ENCODE data around the gene EXOSC1.

Gene EXOSC1

DNA sequence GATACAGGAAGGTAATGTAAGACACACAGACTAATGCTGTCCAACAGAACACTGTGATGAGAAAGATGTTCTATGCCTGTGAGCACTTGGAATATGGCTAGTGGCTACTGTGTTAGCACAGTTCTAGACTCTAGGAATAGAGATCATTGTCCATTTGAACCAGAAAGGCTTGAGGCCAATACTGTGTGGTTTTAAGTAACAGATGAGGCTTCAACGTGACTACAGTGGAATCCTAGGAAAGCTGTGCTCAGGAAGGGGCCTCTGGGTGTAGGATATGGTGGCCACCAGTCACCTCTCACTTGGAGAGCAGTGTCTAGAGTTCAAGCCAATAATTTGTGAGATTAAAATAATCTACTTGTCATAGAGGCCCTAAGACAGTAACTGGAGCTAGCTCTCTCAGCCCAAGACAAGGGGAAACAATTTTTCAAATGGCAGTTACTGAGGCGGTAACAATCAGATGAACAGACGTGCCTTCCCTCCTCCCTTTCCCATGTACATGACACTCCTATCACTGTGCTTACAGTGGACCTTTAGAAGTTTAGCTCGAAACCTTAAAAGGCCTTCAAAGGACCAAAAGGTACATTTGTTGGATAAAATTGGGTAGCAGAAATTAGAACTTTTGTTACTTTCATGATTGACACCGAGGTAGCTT lies 10.4 kb upstream of the EXOSC1 start:
- Histone ChIP-seq H3K4ac (ENCODE audit: low read depth, low read length) (no peak overlapping the region), H3K18ac (ENCODE audit: low read length) (no peak overlapping the region), H2BK120ac (ENCODE audit: low read depth, low read length) (no peak overlapping the region), H4K5ac (ENCODE audit: low read length) (no peak overlapping the region), H3K4me2 (ENCODE audit: low read length) (no peak overlapping the region), H3K9ac (ENCODE audit: low read length) (no peak overlapping the region), H3K4me1 (ENCODE audit: control insufficient read depth, low read depth, low read length) (no peaks in the 10 kb centered on the region), H2AK5ac (ENCODE audit: low read length) (no peak overlapping the region), H2BK5ac (ENCODE audit: low read length) (no peak overlapping the region), H3K79me2 (ENCODE audit: control insufficient read depth, insufficient read depth, low read length) (no peaks in the 10 kb centered on the region), H3K79me1 (ENCODE audit: low read length) (peaks cover 6% of the 10 kb centered on the region), H3K27ac (ENCODE audit: low read depth, low read length) (no peak overlapping the region), H4K8ac (ENCODE audit: low read depth, low read length) (no peak overlapping the region), H3K56ac (ENCODE audit: low read length) (no peak overlapping the region), H3K23ac (ENCODE audit: low read length) (no peak overlapping the region), H2BK15ac (replicated peaks; ENCODE audit: low read depth) (no peak overlapping the region), H3K4me3 (ENCODE audit: low read length) (no peak overlapping the region), H3K27me3 (ENCODE audit: insufficient read depth, low read length, poor library complexity) (no peaks in the 10 kb centered on the region), H3K36me3 (ENCODE audit: control insufficient read depth, insufficient read depth, low read length) (peaks cover 19% of the 10 kb centered on the region)
- no peak for DNase-seq
- WGBS (ENCODE audit: extremely low coverage, insufficient coverage, low lambda C conversion rate) = no CpG with 5 or more reads among the region's 5 CpGs

DNA sequence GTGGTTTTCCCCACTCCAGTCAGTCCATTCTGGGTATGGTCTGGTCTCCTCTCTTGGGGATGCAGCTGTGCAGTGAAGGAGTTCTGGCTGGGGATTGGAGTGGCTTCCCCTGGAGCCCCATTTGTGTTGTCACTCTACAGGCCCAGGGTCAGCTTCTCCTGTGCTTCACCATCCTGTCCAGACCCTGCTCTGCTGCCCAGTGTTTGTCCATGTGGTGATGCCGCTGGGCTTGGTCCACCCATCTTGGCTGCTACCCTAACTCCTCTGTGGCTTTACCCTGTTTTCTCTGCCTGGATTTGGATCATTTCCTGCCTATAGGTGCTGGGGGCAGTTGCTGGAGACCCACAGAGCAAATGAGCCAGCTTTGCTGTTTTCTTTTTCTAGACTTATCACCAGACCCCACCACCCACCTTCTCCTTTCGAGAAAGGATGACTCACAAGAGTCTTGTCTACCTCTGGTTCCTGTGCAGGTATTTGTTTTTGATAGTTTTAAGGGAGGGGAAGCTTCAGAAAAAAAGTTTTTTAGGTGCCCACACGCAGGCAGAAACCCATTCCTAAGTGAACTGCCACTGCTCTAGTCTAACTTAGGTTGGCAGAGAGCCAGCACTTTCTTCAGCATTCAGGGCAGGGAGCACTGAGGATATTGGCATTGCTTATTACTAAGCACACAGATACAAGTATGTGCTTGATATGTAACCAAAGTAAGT lies 8.7 kb upstream of the EXOSC1 start:
- Histone ChIP-seq H3K36me3 (ENCODE audit: control insufficient read depth, insufficient read depth, low read length) (peaks cover 15% of the 10 kb centered on the region), H2AK5ac (ENCODE audit: low read length) (no peak overlapping the region)
- no CpG with 5 or more reads among the region's 3 CpGs for WGBS (ENCODE audit: extremely low coverage, insufficient coverage, low lambda C conversion rate)

DNA sequence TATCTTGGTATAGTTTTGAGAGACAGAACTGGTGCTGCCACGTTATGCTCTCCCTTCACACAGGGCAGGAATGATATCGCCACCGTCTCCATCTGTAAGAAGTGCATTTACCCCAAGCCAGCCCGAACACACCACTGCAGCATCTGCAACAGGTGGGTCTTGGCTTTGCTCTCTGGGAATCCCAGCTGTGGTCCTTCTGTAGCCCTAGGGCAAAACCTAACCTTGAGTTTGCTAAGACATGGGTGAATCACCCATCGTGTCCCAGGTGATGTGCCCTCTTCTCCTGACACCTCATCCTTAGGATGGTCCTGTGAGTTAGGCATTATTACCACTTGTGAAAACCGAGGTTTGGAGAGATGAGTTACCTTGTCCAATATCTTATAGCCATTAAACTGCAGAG lies 6.5 kb upstream of the EXOSC1 start:
- Histone ChIP-seq H3K79me2 (ENCODE audit: control insufficient read depth, insufficient read depth, low read length) (peaks cover 8% of the 10 kb centered on the region), H4K8ac (ENCODE audit: low read depth, low read length) (no peak overlapping the region), H2BK5ac (ENCODE audit: low read length) (no peak overlapping the region), H3K27ac (ENCODE audit: low read depth, low read length) (no peak overlapping the region), H3K4me2 (ENCODE audit: low read length) (no peak overlapping the region), H3K56ac (ENCODE audit: low read length) (no peak overlapping the region), H3K23ac (ENCODE audit: low read length) (no peak overlapping the region), H2BK120ac (ENCODE audit: low read depth, low read length) (no peak overlapping the region), H3K4me1 (ENCODE audit: control insufficient read depth, low read depth, low read length) (no peaks in the 10 kb centered on the region), H2AK5ac (ENCODE audit: low read length) (no peak overlapping the region), H2BK15ac (replicated peaks; ENCODE audit: low read depth) (no peak overlapping the region), H3K79me1 (ENCODE audit: low read length) (peaks cover 17% of the 10 kb centered on the region), H3K36me3 (ENCODE audit: control insufficient read depth, insufficient read depth, low read length) (peaks cover 3% of the 10 kb centered on the region), H3K27me3 (ENCODE audit: insufficient read depth, low read length, poor library complexity) (no peaks in the 10 kb centered on the region), H3K9ac (ENCODE audit: low read length) (no peak overlapping the region), H4K5ac (ENCODE audit: low read length) (no peak overlapping the region), H3K4me3 (ENCODE audit: low read length) (no peak overlapping the region), H3K18ac (ENCODE audit: low read length) (no peak overlapping the region), H3K4ac (ENCODE audit: low read depth, low read length) (no peak overlapping the region)
- DNase-seq = no peak
- no CpG with 5 or more reads among the region's 6 CpGs for WGBS (ENCODE audit: extremely low coverage, insufficient coverage, low lambda C conversion rate)

More for the DNA sequence above, 8.7 kb upstream of the EXOSC1 start:
- Histone ChIP-seq H3K9ac (ENCODE audit: low read length) (no peak overlapping the region), H3K27ac (ENCODE audit: low read depth, low read length) (no peak overlapping the region), H3K79me2 (ENCODE audit: control insufficient read depth, insufficient read depth, low read length) (peaks cover 7% of the 10 kb centered on the region), H3K23ac (ENCODE audit: low read length) (no peak overlapping the region), H3K79me1 (ENCODE audit: low read length) (peaks cover 14% of the 10 kb centered on the region), H3K4ac (ENCODE audit: low read depth, low read length) (no peak overlapping the region), H2BK120ac (ENCODE audit: low read depth, low read length) (no peak overlapping the region), H2BK15ac (replicated peaks; ENCODE audit: low read depth) (no peak overlapping the region), H2BK5ac (ENCODE audit: low read length) (no peak overlapping the region), H3K18ac (ENCODE audit: low read length) (no peak overlapping the region), H4K5ac (ENCODE audit: low read length) (no peak overlapping the region), H3K4me3 (ENCODE audit: low read length) (no peak overlapping the region), H3K4me1 (ENCODE audit: control insufficient read depth, low read depth, low read length) (no peaks in the 10 kb centered on the region), H3K56ac (ENCODE audit: low read length) (no peak overlapping the region), H3K4me2 (ENCODE audit: low read length) (no peak overlapping the region), H3K27me3 (ENCODE audit: insufficient read depth, low read length, poor library complexity) (no peaks in the 10 kb centered on the region), H4K8ac (ENCODE audit: low read depth, low read length) (no peak overlapping the region)
- DNase-seq = no peak

DNA sequence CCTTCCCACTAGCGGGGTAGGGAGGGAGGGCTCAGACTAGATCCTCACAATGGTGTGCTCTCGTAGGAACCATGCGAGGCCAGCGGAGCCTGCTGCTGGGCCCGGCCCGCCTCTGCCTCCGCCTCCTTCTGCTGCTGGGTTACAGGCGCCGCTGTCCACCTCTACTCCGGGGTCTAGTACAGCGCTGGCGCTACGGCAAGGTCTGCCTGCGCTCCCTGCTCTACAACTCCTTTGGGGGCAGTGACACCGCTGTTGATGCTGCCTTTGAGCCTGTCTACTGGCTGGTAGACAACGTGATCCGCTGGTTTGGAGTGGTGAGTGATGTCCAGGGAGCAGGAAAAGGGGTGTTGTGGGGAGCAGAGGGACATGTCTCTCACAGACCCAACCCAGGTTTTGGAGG lies 5.8 kb upstream of the EXOSC1 start:
- H3K4me2 ChIP-seq (ENCODE audit: low read length) = no peak overlapping the region
- H2BK5ac ChIP-seq (ENCODE audit: low read length) = no peak overlapping the region
- no peak overlapping the region for H2BK120ac ChIP-seq (ENCODE audit: low read depth, low read length)
- no peak overlapping the region for H3K9ac ChIP-seq (ENCODE audit: low read length)
- no peak overlapping the region for H3K18ac ChIP-seq (ENCODE audit: low read length)
- no peak overlapping the region for H2AK5ac ChIP-seq (ENCODE audit: low read length)
- no peaks in the 10 kb centered on the region for H3K4me1 ChIP-seq (ENCODE audit: control insufficient read depth, low read depth, low read length)
- H3K4ac ChIP-seq (ENCODE audit: low read depth, low read length) = no peak overlapping the region
- WGBS (ENCODE audit: extremely low coverage, insufficient coverage, low lambda C conversion rate) = no CpG with 5 or more reads among the region's 17 CpGs
- peaks cover 20% of the 10 kb centered on the region for H3K79me1 ChIP-seq (ENCODE audit: low read length)
- DNase-seq = no peak
- H2BK15ac ChIP-seq (replicated peaks; ENCODE audit: low read depth) = no peak overlapping the region
- H3K79me2 ChIP-seq (ENCODE audit: control insufficient read depth, insufficient read depth, low read length) = peaks cover 14% of the 10 kb centered on the region
- H3K4me3 ChIP-seq (ENCODE audit: low read length) = no peak overlapping the region
- no peak overlapping the region for H3K23ac ChIP-seq (ENCODE audit: low read length)
- no peaks in the 10 kb centered on the region for H3K27me3 ChIP-seq (ENCODE audit: insufficient read depth, low read length, poor library complexity)
- no peak overlapping the region for H4K5ac ChIP-seq (ENCODE audit: low read length)
- H3K36me3 ChIP-seq (ENCODE audit: control insufficient read depth, insufficient read depth, low read length) = no peaks in the 10 kb centered on the region
- no peak overlapping the region for H3K56ac ChIP-seq (ENCODE audit: low read length)
- H3K27ac ChIP-seq (ENCODE audit: low read depth, low read length) = no peak overlapping the region
- no peak overlapping the region for H4K8ac ChIP-seq (ENCODE audit: low read depth, low read length)

DNA sequence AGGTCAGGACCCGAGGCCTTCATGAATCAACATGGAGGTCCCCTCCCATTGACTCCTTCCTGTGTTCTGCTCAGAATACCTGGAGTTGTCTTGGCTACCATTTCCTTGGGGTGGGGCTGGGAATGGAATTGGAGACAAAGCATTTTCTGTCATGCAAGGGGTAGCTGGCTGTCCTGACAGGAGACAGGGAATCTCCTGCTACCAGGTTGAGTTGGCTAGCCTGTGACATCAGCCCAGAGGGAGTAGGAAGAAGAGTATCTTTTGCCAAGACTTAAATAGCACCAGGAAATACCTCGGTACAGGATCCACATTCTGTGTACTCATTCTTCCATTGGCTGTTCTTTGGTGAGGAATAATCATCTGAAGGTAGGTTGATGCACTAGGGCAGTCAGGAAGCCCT lies 5.0 kb upstream of the EXOSC1 start:
- no peak overlapping the region for H3K4me2 ChIP-seq (ENCODE audit: low read length)
- H3K27me3 ChIP-seq (ENCODE audit: insufficient read depth, low read length, poor library complexity) = no peaks in the 10 kb centered on the region
- no peaks in the 10 kb centered on the region for H3K36me3 ChIP-seq (ENCODE audit: control insufficient read depth, insufficient read depth, low read length)
- H3K4ac ChIP-seq (ENCODE audit: low read depth, low read length) = no peak overlapping the region
- H3K4me3 ChIP-seq (ENCODE audit: low read length) = no peak overlapping the region
- no peak overlapping the region for H3K23ac ChIP-seq (ENCODE audit: low read length)
- no peak overlapping the region for H2BK5ac ChIP-seq (ENCODE audit: low read length)
- peaks cover 20% of the 10 kb centered on the region for H3K79me1 ChIP-seq (ENCODE audit: low read length)
- H3K18ac ChIP-seq (ENCODE audit: low read length) = no peak overlapping the region
- no peak overlapping the region for H2AK5ac ChIP-seq (ENCODE audit: low read length)
- H4K5ac ChIP-seq (ENCODE audit: low read length) = no peak overlapping the region
- H3K27ac ChIP-seq (ENCODE audit: low read depth, low read length) = no peak overlapping the region
- H2BK15ac ChIP-seq (replicated peaks; ENCODE audit: low read depth) = no peak overlapping the region
- H2BK120ac ChIP-seq (ENCODE audit: low read depth, low read length) = no peak overlapping the region
- WGBS (ENCODE audit: extremely low coverage, insufficient coverage, low lambda C conversion rate) = no CpG with 5 or more reads among the region's 2 CpGs
- H4K8ac ChIP-seq (ENCODE audit: low read depth, low read length) = no peak overlapping the region
- no peaks in the 10 kb centered on the region for H3K4me1 ChIP-seq (ENCODE audit: control insufficient read depth, low read depth, low read length)
- H3K56ac ChIP-seq (ENCODE audit: low read length) = no peak overlapping the region
- DNase-seq = peak; percentile 34
- peaks cover 14% of the 10 kb centered on the region for H3K79me2 ChIP-seq (ENCODE audit: control insufficient read depth, insufficient read depth, low read length)
- H3K9ac ChIP-seq (ENCODE audit: low read length) = no peak overlapping the region

Measured in mesendoderm (in vitro differentiated cells).